WTC11 (cell line): ENCODE measurements around the gene SCAANT1. TPM values are rescaled to one million over a fixed set of nuclear protein-coding genes. Genes with fewer than 3 reads are reported as not detected.

ENCODE experiments used
- ATAC-seq: fragments of 200-7000 bp; cut with Tn5 transposase; 2 replicates; pipeline ENCODE4 v1.10.0; 2021; ENCODE audit warnings: mild to moderate bottlenecking, moderate library complexity
- CTCF ChIA-PET: fragments of 300-600 bp; sonication (Branson Sonifier 250); formaldehyde crosslinking; loops from one replicate; lab custom pipeline; 2021; ENCODE audit warnings: antibody characterized with exemption; lab: Charles Lee
- POLR2A ChIA-PET: fragments of 350-600 bp; sonication (Branson Sonifier 250); formaldehyde crosslinking; loops from one replicate; lab custom pipeline; 2021; ENCODE audit warnings: antibody characterized with exemption; lab: Charles Lee
- DNase-seq: peaks from one replicate; pipeline ENCODE4 v3.0.0; 2021; ENCODE audit warnings: low spot score
- H3K27ac Mint-ChIP-seq: 2 replicates; pipeline ENCODE4 v1.8.0; 2021; ENCODE audit warnings: mixed read lengths
- H3K27me3 Mint-ChIP-seq: 2 replicates; pipeline ENCODE4 v1.8.0; 2021; ENCODE audit warnings: low read depth, mild to moderate bottlenecking, moderate library complexity, mixed read lengths
- H3K36me3 Mint-ChIP-seq: 2 replicates; pipeline ENCODE4 v1.8.0; 2021; ENCODE audit warnings: mixed read lengths
- H3K4me1 Mint-ChIP-seq: 2 replicates; pipeline ENCODE4 v1.8.0; 2022; ENCODE audit warnings: mixed read lengths
- H3K4me3 Mint-ChIP-seq: 2 replicates; pipeline ENCODE4 v1.8.0; 2021; ENCODE audit warnings: mild to moderate bottlenecking, moderate library complexity, mixed read lengths
- H3K9me3 Mint-ChIP-seq: 2 replicates; pipeline ENCODE4 v1.8.0; 2021; ENCODE audit warnings: mixed read lengths
- AR ChIP-seq: fragments of 250-450 bp; sonication (Bioruptor Pico); IDR thresholded peaks from 2 replicates; pipeline ENCODE4 v1.9.0; 2021; ENCODE audit warnings: mild to moderate bottlenecking
- ATF3 ChIP-seq: sonication (generic); formaldehyde crosslinking; conservative IDR thresholded peaks from 2 replicates; pipeline ENCODE4 v1.8.1; 2022; ENCODE audit warnings: mild to moderate bottlenecking, missing genetic modification reagents
- CREB1 ChIP-seq: sonication (generic); formaldehyde crosslinking; IDR thresholded peaks from 2 replicates; pipeline ENCODE4 v1.8.0; 2023; ENCODE audit warnings: mild to moderate bottlenecking, missing genetic modification reagents
- E2F4 ChIP-seq: sonication (generic); formaldehyde crosslinking; IDR thresholded peaks from 2 replicates; pipeline ENCODE4 v1.8.1; 2022; ENCODE audit warnings: low read depth, mild to moderate bottlenecking, moderate library complexity, missing genetic modification reagents, borderline replicate concordance
- EMX1 ChIP-seq: fragments of 250-450 bp; sonication (Bioruptor Pico); IDR thresholded peaks from 2 replicates; pipeline ENCODE4 v1.8.0; 2021; ENCODE audit warnings: mild to moderate bottlenecking
- ETV6 ChIP-seq: sonication (generic); formaldehyde crosslinking; IDR thresholded peaks from 2 replicates; pipeline ENCODE4 v1.8.1; 2022; ENCODE audit warnings: mild to moderate bottlenecking, missing genetic modification reagents
- GABPB1 ChIP-seq: sonication (generic); formaldehyde crosslinking; IDR thresholded peaks from 2 replicates; pipeline ENCODE4 v1.8.1; 2023; ENCODE audit warnings: mild to moderate bottlenecking, missing genetic modification reagents
- GRHL2 ChIP-seq: fragments of 250-450 bp; sonication (Bioruptor Pico); IDR thresholded peaks from 2 replicates; pipeline ENCODE4 v1.8.0; 2022; ENCODE audit warnings: mild to moderate bottlenecking, moderate library complexity; ENCODE audit not compliant: insufficient replicate concordance, severe bottlenecking
- GTF2I ChIP-seq: fragments of 250-450 bp; sonication (Bioruptor Pico); conservative IDR thresholded peaks from 2 replicates; pipeline ENCODE4 v1.4.0; 2021; ENCODE audit warnings: mild to moderate bottlenecking
- HMGXB4 ChIP-seq: sonication (generic); formaldehyde crosslinking; IDR thresholded peaks from 2 replicates; pipeline ENCODE4 v1.8.1; 2023; ENCODE audit warnings: mild to moderate bottlenecking, moderate library complexity, missing genetic modification reagents
- IRF1 ChIP-seq: sonication (generic); formaldehyde crosslinking; IDR thresholded peaks from 2 replicates; pipeline ENCODE4 v1.8.0; 2023; ENCODE audit warnings: missing genetic modification reagents
- JAZF1 ChIP-seq: fragments of 250-450 bp; sonication (Bioruptor Pico); IDR thresholded peaks from 2 replicates; pipeline ENCODE4 v1.9.0; 2021; ENCODE audit warnings: moderate library complexity, mild to moderate bottlenecking, inconsistent platforms
- JUN ChIP-seq: sonication (generic); formaldehyde crosslinking; IDR thresholded peaks from 2 replicates; pipeline ENCODE4 v1.8.0; 2023; ENCODE audit warnings: mild to moderate bottlenecking, missing genetic modification reagents
- KAT7 ChIP-seq: sonication (generic); formaldehyde crosslinking; IDR thresholded peaks from 2 replicates; pipeline ENCODE4 v1.8.1; 2023; ENCODE audit warnings: missing genetic modification reagents, mild to moderate bottlenecking, borderline replicate concordance
- NFATC4 ChIP-seq: fragments of 250-450 bp; sonication (Bioruptor Pico); IDR thresholded peaks from 2 replicates; pipeline ENCODE4 v1.9.0; 2021; ENCODE audit warnings: mild to moderate bottlenecking
- NFYB ChIP-seq: sonication (generic); formaldehyde crosslinking; conservative IDR thresholded peaks from 2 replicates; pipeline ENCODE4 v1.8.0; 2022; ENCODE audit warnings: low read depth, missing genetic modification reagents
- OVOL2 ChIP-seq: fragments of 250-450 bp; sonication (Bioruptor Pico); IDR thresholded peaks from 2 replicates; pipeline ENCODE4 v1.9.0; 2021; ENCODE audit warnings: mild to moderate bottlenecking, borderline replicate concordance
- PREB ChIP-seq: sonication (generic); formaldehyde crosslinking; IDR thresholded peaks from 2 replicates; pipeline ENCODE4 v1.8.1; 2022; ENCODE audit warnings: mild to moderate bottlenecking, missing genetic modification reagents, moderate library complexity, borderline replicate concordance
- RELA ChIP-seq: sonication (generic); formaldehyde crosslinking; IDR thresholded peaks from 2 replicates; pipeline ENCODE4 v1.8.1; 2022; ENCODE audit warnings: missing genetic modification reagents, mild to moderate bottlenecking, borderline replicate concordance
- SMAD3 ChIP-seq: sonication (generic); formaldehyde crosslinking; IDR thresholded peaks from 2 replicates; pipeline ENCODE4 v1.8.0; 2022; ENCODE audit warnings: missing genetic modification reagents, mild to moderate bottlenecking, borderline replicate concordance
- SOX15 ChIP-seq: fragments of 250-450 bp; sonication (Bioruptor Pico); IDR thresholded peaks from 2 replicates; pipeline ENCODE4 v1.9.0; 2021; ENCODE audit warnings: mild to moderate bottlenecking
- SP1 ChIP-seq: sonication (generic); formaldehyde crosslinking; conservative IDR thresholded peaks from 2 replicates; pipeline ENCODE4 v1.8.1; 2022; ENCODE audit warnings: missing genetic modification reagents
- TP53 ChIP-seq: sonication (generic); formaldehyde crosslinking; IDR thresholded peaks from 2 replicates; pipeline ENCODE4 v1.8.1; 2023; ENCODE audit warnings: mild to moderate bottlenecking, missing genetic modification reagents
- USF1 ChIP-seq: sonication (generic); formaldehyde crosslinking; IDR thresholded peaks from 2 replicates; pipeline ENCODE4 v1.8.0; 2022; ENCODE audit warnings: mild to moderate bottlenecking, missing genetic modification reagents
- USF2 ChIP-seq: sonication (generic); formaldehyde crosslinking; IDR thresholded peaks from 2 replicates; pipeline ENCODE4 v1.8.1; 2023; ENCODE audit warnings: mild to moderate bottlenecking, missing genetic modification reagents, moderate library complexity
- total RNA-seq: library from RNA; stranded (reverse); gene quantifications from 3 replicates; pipeline ENCODE4 v1.2.3, GENCODE V29; 2021

SCAANT1 gene
- total RNA-seq, 1 experiment from 2014 or later, result 1.3 TPM

- H3K27ac Mint-ChIP-seq, result peak overlapping the region; percentile 5; the same call in 1 of the 2 replicates
- no peak for DNase-seq
- no peak overlapping the region for H3K4me3 Mint-ChIP-seq
- POLR2A ChIA-PET, result no interaction called here
- no peaks in the 10 kb centered on the region for H3K27me3 Mint-ChIP-seq
- CTCF ChIA-PET, result interaction anchor here (0.8 kb wide), 1 partner anchor 12 kb away, joined by 4 read pairs; no protein-coding TSS in a partner anchor
- no peaks in the 10 kb centered on the region for H3K9me3 Mint-ChIP-seq
- ATAC-seq, result no peak
- no peak for TF ChIP-seq EMX1
- TF ChIP-seq OVOL2 (CRISPR knock-in tag), result no peak
- TF ChIP-seq GABPB1 (CRISPR knock-in tag), result no peak
- no peak for TF ChIP-seq ETV6 (CRISPR knock-in tag)
- no peak for TF ChIP-seq AR (CRISPR knock-in tag)
- TF ChIP-seq CREB1 (CRISPR knock-in tag), result no peak
- no peak for TF ChIP-seq HMGXB4 (CRISPR knock-in tag)
- no peak for TF ChIP-seq NFYB (CRISPR knock-in tag)
- no peak for TF ChIP-seq GRHL2 (CRISPR knock-in tag)
- TF ChIP-seq IRF1 (CRISPR knock-in tag), result no peak
- no peak for TF ChIP-seq TP53
- TF ChIP-seq GTF2I (CRISPR knock-in tag), result no peak
- TF ChIP-seq SP1 (CRISPR knock-in tag), result no peak
- TF ChIP-seq USF1 (CRISPR knock-in tag), result no peak
- no peak for TF ChIP-seq RELA
- no peak for TF ChIP-seq NFATC4 (CRISPR knock-in tag)
- no peak for TF ChIP-seq USF2 (CRISPR knock-in tag)
- no peak for TF ChIP-seq KAT7 (CRISPR knock-in tag)
- TF ChIP-seq SMAD3 (CRISPR knock-in tag), result no peak
- TF ChIP-seq, all 79 proteins: peak for 0
- Mint-ChIP-seq H3K36me3 (no peaks in the 10 kb centered on the region), H3K4me1 (peaks cover 45% of the 10 kb centered on the region)
These were observed 35.4 kb upstream of the SCAANT1 start for GRCh38 chr3:63947594-63947993.

- Mint-ChIP-seq H3K4me3 (no peak overlapping the region), H3K4me1 (peaks cover 45% of the 10 kb centered on the region), H3K27me3 (no peaks in the 10 kb centered on the region), H3K9me3 (no peaks in the 10 kb centered on the region), H3K27ac (peak overlapping the region; percentile 39; the same call in 1 of the 2 replicates), H3K36me3 (no peaks in the 10 kb centered on the region)
- DNase-seq (no peak), ATAC-seq (no peak)
- POLR2A ChIA-PET, result no interaction called here
- CTCF ChIA-PET, result interaction anchor here (1.6 kb wide), 1 partner anchor 16 kb away, joined by 3 read pairs; no protein-coding TSS in a partner anchor
- no peak for TF ChIP-seq ATF3
- TF ChIP-seq JUN (CRISPR knock-in tag), result no peak
- TF ChIP-seq E2F4, result no peak
- no peak for TF ChIP-seq JAZF1 (CRISPR knock-in tag)
- no peak for TF ChIP-seq SOX15
- no peak for TF ChIP-seq PREB (CRISPR knock-in tag)
- TF ChIP-seq OVOL2 (CRISPR knock-in tag), result no peak
- TF ChIP-seq USF1 (CRISPR knock-in tag), result no peak
These were observed 34.6 kb upstream of the SCAANT1 start for GRCh38 chr3:63946753-63947152.
